GM12874 (cell line): ENCODE data around the gene ARHGDIB.

ENCODE experiments used
- CTCF ChIP-seq: IDR thresholded peaks from 2 replicates; pipeline ENCODE4 v1.5.1; 2011; ENCODE audit warnings: low read depth, mild to moderate bottlenecking, control low read depth, low read length, moderate library complexity; ENCODE audit not compliant: insufficient read depth

Gene ARHGDIB

GRCh38 chr12:14970473-14970872, 9.1 kb upstream of the ARHGDIB start:
- TF ChIP-seq CTCF, result no peak

GRCh38 chr12:14968478-14968877, 7.1 kb upstream of the ARHGDIB start:
- no peak for TF ChIP-seq CTCF

GRCh38 chr12:14965221-14965620, 3.8 kb upstream of the ARHGDIB start:
- no peak for TF ChIP-seq CTCF

GRCh38 chr12:14964406-14964805, 3.0 kb upstream of the ARHGDIB start:
- no peak for TF ChIP-seq CTCF

- TF ChIP-seq CTCF, result no peak
Measured at GRCh38 chr12:14963520-14963919, 2.1 kb upstream of the ARHGDIB start.

- TF ChIP-seq CTCF, result no peak
Measured at GRCh38 chr12:14962797-14963196, 1.4 kb upstream of the ARHGDIB start.

- no peak for TF ChIP-seq CTCF
Measured at GRCh38 chr12:14962153-14962539, 745 bp upstream of the ARHGDIB start.
